GM21825 (cell line): ENCODE results near the gene FOXF2.

Source experiments
- ATAC-seq: cut with Tn5 transposase; IDR thresholded peaks from one replicate; pipeline ENCODE4 v1.9.1; 2021; ENCODE audit warnings: mild to moderate bottlenecking, moderate library complexity; ENCODE audit not compliant: unreplicated experiment

FOXF2 gene

DNA sequence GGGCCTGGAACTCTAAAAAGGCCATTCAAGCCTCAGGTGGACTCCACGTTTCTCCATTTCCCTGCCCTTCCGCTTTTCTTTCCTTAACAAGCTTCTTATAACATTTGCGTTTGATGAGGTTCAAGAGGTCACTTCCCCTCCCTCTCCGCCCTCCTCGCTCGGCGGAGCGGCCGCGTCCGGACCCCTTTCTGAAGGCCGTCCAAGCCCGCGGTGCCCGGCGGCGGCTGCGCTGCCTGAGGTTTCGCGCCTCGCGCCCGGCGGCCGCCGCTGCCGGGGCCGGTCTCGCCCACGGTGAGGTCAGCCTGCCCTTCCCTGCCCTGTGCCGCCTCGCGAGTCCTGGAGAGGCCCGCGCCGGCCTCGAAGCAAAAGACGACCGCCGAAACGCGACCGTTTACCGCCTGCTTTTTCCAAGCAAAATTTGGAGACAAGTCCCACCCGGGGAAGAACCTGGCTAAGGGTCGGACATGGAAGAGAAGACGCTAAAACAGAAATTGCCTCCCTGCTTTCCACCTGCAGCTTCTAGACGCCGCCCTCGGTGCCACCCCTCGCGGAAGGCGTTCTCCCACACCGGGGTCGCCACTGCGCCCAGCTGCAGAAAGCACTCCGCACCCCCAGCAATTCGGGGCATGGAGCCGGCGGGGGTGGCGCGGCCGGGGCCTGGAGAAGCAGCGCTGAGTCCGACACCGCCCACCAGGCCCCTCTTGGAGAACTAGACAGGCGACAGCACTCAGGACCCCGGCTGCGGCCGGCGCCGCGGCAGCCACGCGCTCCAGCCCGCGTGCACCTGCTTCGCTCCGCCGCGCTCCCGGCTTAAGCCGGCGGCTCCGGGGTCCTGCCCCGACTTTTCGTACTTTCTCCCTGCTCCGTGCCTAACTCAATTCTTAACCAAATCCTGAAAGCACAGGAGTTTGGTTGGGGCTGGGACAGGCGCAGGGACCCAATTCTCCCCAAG, 11.0 kb upstream of the FOXF2 start:
- ATAC-seq: no peak

DNA sequence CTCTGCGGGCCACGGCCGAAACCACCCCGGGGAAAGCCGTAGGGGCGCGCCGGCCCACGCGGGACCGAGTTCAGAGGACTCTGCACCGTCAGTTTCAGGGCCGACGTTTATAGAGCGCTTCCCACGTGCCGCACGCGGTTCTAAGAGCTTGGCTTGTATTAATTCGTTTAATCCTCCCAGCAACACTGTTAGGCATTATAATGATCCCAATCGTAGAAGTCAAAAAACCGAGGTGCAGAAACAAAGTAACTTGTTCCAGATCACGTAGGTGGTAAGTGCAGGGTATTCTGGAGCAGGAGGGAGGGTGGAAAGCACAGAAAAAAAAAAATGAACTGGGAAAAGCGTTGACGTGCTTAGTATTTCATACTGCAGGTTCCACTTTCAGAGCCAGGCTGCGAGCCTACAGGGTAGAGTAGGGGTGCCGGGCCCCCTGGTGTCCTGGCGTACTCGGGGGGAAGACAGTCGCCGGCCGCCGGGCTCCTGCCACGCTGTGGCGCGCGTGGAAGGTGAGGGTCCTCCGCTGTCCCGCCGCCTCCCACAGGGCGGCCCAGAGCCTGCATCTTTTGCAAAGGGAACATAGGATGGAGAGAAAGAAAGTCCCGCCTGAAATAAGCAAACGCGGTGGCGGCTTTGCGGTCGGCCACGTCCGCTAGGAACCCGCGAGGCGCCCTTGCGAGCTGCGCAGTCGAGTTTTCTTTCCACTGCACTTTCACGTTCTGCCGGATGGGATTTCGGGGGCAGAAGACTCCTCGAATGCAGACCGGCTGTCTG, 10.2 kb upstream of the FOXF2 start:
- no peak for ATAC-seq

DNA sequence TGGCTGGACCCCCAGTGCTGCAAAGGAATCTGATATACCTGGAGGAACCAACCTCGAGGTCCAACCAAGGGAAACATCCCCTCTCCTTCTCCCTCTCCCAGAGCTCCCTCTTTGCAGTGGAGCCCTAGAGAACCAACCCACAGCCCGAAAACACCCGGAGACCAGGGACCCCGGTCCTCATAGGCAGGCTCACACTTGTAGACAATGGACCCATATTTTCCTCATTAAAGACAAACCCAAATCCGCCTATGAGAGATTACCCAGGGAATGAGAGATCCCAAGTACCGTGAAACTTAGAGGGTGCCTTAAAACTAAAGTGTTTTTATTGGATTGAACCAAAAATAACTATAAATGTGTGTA, 9.6 kb upstream of the FOXF2 start:
- ATAC-seq: no peak

DNA sequence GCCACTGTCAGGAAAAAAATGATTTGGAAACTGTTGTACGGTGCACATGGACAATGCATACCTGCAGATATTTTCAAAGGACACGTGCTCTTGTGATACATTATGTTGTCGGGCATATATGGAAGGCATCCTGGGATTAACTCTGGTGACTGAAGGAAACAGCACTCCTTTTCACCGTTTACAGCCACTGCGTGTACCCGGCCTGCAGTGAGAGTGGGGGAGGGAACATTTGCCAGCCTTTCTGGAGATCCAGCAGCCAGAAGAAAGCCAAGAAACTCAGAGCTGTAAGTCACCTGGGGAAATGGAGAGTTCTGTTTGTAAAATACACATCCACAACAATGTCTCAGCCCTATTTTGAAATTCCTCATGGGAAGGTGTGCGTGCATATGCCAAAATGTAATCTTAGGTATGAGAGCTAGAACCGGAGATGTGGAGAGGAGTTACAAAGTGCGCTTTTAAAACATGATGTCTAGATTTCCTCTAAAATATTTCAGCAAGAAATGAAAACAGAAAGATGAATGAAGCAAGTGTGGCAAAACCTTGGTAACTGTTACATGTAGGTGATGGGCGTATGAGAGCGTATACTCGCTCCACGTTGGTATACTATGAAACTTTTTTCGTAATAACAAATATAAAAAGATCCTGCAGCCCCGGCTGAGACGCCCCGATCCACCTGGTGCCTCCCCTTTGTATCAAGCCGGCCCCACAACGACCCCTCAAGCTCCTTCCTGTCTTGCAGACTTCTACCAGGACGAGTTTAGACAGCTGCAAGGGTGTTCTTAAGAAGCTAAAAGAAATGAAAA, 8.6 kb upstream of the FOXF2 start:
- no peak for ATAC-seq

DNA sequence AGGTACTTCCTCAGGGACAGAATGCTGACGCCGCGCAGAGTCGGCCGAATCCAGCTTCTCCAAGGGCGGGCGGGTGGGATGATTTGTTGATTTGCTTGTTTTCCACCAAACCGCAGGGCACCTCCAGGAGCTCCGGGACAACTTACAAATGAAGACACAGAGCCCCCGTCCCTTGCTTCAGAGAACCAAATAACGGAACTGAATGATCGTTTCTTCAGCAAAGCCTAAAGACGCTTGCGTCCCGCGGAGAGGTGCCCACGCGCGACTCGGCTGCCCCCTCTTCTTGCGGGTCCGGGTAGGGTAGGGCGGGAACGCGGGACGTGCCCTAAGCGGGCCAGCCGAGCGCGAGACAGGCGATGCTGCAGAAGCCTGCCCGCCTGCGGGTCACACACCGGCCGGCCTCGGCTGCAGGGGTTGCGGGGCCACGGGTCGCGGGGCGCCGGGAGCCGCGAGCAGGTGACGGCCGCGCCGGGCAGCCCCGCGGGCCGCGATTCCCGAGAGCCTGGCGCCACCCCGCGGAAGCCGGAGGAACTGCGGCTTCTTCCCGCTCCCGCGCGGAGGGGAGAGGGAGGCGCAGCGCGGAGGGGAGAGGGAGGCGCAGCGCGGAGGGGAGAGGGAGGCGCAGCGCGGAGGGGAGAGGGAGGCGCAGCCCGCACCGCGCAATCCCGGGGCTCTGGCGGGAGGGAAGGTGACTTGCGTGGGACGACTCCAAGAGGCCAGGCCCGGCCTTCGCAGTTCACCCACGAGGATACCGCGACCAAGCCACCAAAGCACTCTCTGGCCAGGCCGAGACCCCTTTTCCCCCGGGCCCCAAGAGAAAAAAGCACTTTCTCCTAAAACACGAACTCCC, 7.7 kb upstream of the FOXF2 start:
- no peak for ATAC-seq

DNA sequence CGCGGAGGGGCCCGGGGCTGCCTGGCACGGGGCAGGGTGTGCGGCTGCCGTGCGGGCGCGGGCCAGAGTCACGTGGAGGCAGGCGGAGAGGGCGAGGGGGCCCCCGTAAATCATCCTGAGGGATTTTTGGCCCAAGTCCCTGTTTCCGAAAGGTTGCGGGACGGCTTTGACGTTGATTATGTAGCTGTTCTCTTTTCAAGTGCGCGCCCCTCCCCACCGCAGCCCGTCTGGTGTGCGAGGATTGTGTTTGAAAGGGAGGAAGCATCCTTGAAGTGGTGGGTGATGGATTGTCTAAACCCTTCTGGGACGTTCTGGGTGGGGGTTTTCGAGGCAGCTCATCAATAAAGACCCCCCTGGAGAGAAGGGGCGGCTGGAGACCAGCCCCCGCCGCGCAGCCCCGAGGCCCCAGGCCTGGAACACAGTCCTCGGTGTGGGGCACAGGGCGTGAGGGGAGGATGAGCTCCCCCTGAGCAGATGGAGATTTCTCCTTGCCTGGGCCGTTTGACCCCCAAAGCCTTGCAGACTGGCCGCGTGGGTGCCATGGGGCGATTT, 7.0 kb upstream of the FOXF2 start:
- ATAC-seq: no peak

DNA sequence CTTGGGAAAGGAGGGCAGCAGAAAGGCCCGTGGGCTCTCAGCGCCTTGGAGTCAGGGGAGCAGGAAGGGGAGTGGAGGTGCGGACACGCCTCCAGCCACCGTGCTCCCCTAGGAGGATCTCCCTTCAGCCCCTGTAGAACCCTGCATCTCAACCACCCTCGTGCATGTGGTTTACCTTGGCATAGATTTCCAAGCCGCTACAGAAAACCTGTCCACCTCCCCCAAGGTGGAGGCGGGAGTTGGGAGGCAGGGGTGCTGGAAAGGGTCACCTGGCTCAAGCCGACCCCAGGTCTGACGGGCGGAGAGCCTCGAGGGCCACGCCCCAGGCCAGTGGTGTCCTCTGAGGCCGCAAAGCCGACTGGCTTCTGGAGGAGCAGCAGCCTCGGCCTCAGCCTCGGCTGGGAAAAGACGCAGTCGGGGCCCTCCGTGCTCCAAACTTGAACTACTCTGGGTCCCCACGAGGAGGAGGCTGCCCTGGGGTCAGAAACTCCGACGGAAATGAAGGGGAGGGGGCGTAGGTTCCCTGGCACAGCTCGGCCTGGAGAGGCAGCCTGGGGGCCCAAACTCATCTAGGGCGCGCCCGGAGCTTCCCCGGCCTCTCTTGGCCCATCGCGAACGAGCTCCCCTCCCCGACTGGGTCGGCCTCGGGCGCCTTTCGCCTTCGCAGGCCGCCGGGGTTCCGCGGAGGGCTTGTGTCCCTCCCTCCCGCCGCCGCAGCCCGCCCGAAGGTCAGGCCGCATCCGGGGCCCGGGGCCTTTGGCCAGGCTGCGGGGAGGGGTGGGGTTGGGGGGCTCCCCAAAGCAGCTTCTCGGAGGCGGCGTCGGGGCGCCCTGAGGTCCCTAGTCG, 6.3 kb upstream of the FOXF2 start:
- ATAC-seq: no peak

DNA sequence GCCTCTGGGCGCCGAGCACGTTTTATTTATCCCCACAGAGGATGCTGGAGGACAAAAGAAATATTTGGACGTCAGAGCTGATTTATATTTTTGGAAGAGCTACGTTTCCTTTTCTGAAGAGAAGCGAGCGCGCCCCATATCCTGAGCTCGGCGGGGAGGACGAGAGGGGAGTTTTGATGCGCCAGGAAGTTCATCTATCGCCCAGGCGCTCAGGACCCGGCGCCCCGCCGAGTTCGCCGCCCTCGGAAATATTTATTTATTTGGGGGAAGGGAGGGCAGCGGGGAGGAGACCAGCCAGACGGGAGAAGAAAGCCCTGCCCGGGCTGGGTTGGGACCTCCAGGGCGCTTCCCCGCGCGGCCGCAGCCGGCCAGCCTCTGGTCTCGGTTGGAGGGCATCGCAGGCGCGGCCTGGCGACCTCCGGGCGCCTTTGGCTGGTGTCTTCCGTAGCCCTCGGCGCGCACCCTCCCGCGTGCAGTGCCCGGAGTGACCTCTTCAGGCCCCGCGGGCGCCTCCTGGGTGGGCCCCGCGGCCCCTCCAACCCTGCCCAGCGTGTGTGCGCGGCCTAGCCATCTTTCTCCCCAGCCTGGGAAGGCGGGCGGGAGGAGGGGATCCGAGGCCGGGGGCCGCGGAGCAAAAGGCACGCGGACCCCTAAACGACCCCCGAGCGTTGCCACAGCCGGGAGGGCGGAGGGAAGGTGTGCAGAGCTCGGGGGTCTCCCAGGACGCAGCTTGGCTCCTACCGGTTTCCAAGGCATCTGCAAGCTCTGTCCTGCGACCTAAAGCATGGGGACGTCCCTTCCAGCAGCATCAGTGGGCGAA, 5.4 kb upstream of the FOXF2 start:
- no peak for ATAC-seq

DNA sequence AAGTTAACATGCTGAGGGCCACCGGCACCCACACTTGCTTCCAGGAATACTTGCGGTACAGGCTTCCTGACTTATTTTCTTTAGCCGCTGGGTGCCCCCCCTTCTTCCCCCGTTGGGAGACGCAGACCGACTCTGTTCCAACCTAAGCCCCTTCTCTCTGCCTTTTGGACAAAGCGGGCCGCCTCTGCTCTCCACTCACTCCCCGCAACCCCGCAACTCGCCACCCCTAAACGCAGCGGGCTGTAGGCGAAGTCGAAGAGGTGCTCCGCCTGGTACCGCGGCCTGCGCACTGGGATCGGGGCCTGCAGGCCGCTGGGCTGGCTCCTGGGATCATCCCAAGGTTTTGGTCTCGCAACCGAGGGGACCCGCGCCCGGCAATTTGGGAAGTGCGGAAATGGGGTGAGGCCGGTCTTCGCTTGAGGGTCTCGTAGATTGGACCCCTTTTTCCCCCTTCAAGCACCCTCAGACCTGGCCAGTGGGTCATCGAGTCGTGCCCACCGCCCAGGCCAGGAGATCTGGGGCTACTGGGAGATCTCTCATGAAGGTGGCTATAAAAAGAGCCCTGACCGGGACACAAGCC, 4.7 kb upstream of the FOXF2 start:
- no peak for ATAC-seq

DNA sequence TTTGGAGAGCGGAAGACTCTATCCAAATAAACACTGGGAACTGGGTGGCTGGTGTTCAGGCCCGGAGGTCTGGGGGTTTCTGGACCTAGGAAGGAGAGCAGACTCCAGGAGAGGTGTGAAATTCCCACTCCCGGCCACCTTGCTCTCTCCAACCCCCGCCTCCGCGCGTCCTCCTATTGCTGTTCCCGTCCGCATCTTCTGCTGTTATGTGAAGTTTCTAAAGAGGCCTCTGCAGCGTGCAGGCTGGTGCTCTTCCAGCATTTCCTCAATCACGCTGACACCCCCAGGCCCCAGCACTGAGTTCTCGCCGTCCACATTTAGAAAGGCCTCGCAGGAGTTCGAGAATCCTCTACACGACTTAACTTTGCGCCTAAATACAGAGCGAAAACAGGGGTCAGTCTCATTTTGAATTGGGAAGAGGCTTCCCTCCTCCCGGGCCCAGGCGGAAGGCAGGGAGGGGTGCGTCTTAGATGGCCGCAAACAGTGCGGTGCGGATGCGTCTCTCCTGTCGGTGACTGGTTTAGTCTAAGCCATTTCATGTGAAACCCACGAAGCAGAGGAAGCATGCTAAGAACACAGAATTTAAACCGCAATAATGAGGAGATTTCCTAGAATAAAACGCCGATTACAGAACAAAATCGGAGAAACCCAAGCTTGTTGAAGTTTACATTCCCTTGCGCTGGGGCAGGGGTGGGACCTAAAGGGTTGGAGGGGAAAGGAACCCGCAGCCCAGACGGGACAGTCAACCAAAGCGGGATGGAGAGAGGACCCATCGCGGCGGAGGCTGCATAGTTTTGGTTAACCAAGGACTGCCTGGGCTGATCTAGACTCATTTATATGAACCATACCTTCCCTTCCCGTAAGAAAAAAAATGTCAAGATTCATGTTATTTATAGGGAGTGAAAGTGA, 4.0 kb upstream of the FOXF2 start:
- ATAC-seq: no peak

DNA sequence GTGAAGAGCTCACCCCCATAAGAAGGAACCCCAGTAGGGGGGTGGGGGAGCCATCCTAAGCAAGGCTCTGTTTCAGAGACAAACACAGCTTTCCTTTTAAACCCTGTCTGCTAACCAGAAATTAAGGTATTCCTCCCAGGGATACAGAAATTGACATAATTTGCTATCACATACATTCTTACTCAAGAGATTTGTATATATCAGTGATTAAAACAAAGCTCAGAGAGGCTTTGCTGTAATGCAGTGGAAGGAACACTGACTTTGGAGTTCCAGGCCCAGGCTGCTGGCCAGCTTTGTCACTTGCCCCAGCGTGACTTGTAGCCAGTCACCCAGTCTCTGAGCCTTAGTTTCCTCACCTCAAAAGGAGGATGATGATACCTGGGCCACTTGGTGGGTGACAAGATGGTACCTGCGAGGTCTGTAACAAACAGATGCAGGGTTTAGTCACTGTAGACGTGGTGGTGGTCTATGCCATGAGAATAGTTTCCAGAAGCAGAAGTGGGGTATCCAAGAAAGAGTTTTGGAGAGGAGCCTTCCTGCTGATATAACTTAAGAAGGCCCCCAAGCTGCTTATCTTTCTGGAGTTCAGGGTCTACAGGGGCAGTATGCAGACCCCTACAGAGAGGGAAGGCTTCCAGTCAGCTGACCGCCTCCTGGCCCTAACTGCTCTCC, 3.2 kb upstream of the FOXF2 start:
- no peak for ATAC-seq

DNA sequence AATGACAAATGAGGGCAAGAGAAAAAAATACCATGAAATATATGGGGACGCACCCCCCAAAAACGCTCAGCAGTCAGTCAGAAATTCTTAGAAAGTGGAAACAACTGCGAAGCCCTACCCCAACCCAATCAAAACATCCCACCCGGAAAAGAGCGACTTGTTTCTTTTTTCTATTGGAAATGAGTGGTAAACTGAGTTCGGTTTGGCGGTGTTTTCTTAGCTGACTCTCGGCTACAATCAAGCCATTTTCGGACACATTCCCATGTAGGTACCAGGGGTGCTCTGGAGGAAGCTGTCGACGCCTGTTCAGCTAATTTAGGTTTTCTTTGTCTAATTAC, 1.9 kb upstream of the FOXF2 start:
- ATAC-seq: no peak

DNA sequence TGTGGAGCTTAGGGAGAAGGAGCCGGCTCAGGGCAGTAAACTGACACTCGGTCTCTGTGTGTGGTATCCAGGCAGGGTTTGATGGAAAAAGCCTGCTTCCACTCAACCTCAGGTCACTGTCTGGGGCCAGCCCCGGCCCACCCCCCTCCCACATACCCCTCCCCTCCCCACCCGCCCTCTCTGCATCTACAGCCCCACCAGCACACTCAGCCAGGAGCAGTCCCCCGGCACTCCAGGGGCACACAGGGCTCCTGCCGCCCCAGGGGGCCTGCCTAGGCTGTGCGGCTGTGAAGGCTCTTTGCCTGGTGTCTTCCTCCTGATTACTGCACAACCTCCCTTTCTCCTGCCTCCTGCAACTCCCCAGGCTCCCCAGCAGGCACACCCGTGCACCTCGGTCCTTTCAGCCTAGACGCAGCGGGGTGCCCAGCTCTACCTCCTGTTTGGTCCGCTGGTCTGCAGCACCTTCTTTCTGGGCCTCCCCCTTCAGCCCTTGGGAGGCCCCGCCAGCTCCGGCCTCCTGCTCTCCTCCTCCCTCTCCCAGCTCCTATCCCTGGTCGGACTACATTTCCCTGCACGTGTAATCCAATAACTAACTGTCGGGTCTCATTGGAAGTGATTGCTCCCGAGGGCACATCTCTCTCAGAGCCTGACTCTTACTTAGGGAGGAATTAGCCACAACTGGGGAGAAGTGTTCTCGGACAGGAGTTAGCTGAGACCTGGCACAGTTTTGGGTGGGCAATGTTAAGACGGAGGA, 1.3 kb upstream of the FOXF2 start:
- ATAC-seq: no peak

DNA sequence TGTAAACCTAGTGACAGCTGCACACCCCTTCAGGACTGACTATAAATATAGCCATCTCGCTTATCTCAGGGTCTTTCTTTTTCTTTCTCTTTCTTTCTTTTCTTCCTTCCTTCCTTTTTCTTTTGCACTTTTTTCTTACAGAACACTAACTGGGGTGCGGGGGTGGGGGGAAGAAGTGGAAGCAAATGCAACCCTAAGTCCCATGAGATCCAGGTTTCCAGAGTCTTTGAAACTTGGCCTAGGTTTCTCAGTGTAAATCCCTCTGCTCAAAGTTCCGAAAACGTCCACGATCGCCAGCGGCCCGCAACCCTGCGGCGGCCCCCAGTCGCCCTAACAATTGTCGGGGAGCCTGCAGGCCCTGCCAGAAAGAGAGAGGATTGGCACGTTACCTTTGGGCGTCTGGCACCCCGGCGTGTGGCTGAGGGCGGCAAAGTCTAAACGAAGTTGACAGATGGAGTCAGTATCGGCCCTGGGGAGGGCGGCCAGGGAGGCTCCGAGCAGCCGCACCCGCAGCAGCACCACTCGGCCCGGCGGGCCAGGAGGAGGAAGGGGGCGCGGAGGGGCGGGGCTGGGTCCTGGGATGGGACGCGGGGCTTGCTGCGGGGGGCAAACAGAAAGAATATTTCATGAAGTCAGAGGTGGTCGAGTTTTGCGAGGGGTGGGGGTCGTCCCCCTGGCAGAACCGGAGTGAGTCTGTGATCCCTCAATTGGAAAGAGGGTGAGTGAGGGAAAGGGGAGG, 577 bp upstream of the FOXF2 start:
- no peak for ATAC-seq
